Measurements from ENCODE around the gene LEMD1.
A peak's percentile ranks its signal among the peaks of the same experiment; 100 is the strongest.

LEMD1 gene

GRCh38 chr1:205359771-205360565 lies 61.9 kb downstream of the LEMD1 start:
- Histone ChIP-seq H3K36me3 (ENCODE audit: control insufficient read depth in 1 of 2, insufficient read depth in 2 of 2, low read length in 2 of 2) (no peaks in the 10 kb centered on the region), H3K18ac (ENCODE audit: low read length) (no peak overlapping the region), H2AFZ (ENCODE audit: insufficient read depth, low read length, poor library complexity) (no peak overlapping the region), H3K9me3 (ENCODE audit: insufficient read depth, low read depth, low read length) (no peaks in the 10 kb centered on the region), H2BK120ac (ENCODE audit: insufficient read depth, low read length, poor library complexity) (peak overlapping the region; percentile 6), H3K9ac (ENCODE audit: low read length) (no peak overlapping the region), H2BK5ac (ENCODE audit: low read depth, low read length, poor library complexity) (no peak overlapping the region), H2AK5ac (ENCODE audit: low read length) (no peak overlapping the region), H4K12ac (ENCODE audit: low read depth, low read length) (no peak overlapping the region), H3K4me2 (ENCODE audit: low read length) (no peak overlapping the region), H3K79me2 (ENCODE audit: control insufficient read depth, insufficient read depth, low read length, poor library complexity) (no peaks in the 10 kb centered on the region), H3K4me3 (ENCODE audit: low read depth, low read length) (no peak overlapping the region), H3K4ac (ENCODE audit: low read depth, low read length) (no peak overlapping the region), H3K4me1 (ENCODE audit: control insufficient read depth in 1 of 2, insufficient read depth in 2 of 2, low read length in 2 of 2) (no peaks in the 10 kb centered on the region), H3K79me1 (ENCODE audit: low read length) (no peaks in the 10 kb centered on the region), H3K14ac (ENCODE audit: low read length) (no peak overlapping the region), H3K27me3 (ENCODE audit: insufficient read depth, low read length) (no peaks in the 10 kb centered on the region), H4K91ac (ENCODE audit: low read depth, low read length) (no peak overlapping the region), H3K23ac (ENCODE audit: low read length) (no peak overlapping the region), H4K8ac (ENCODE audit: low read depth, low read length) (no peak overlapping the region), H2BK12ac (ENCODE audit: low read length) (no peak overlapping the region), H3K27ac (ENCODE audit: low read depth, low read length) (no peak overlapping the region)
- DNase-seq = no peak
- WGBS (ENCODE audit: extremely low coverage, insufficient coverage, insufficient read length) = no CpG with 5 or more reads among the region's 11 CpGs

GRCh38 chr1:205358579-205358978 lies 63.3 kb downstream of the LEMD1 start:
- no peak overlapping the region for H2AFZ ChIP-seq (ENCODE audit: insufficient read depth, low read length, poor library complexity)
- no peak overlapping the region for H4K8ac ChIP-seq (ENCODE audit: low read depth, low read length)
- no peak overlapping the region for H2BK12ac ChIP-seq (ENCODE audit: low read length)
- H2BK5ac ChIP-seq (ENCODE audit: low read depth, low read length, poor library complexity) = no peak overlapping the region
- H3K36me3 ChIP-seq (ENCODE audit: control insufficient read depth in 1 of 2, insufficient read depth in 2 of 2, low read length in 2 of 2) = no peaks in the 10 kb centered on the region
- H3K9ac ChIP-seq (ENCODE audit: low read length) = no peak overlapping the region
- no peak overlapping the region for H3K14ac ChIP-seq (ENCODE audit: low read length)
- H3K4me2 ChIP-seq (ENCODE audit: low read length) = no peak overlapping the region
- no peaks in the 10 kb centered on the region for H3K9me3 ChIP-seq (ENCODE audit: insufficient read depth, low read depth, low read length)
- H3K79me1 ChIP-seq (ENCODE audit: low read length) = no peaks in the 10 kb centered on the region
- no peak overlapping the region for H2BK120ac ChIP-seq (ENCODE audit: insufficient read depth, low read length, poor library complexity)
- no peak overlapping the region for H4K91ac ChIP-seq (ENCODE audit: low read depth, low read length)
- no peaks in the 10 kb centered on the region for H3K27me3 ChIP-seq (ENCODE audit: insufficient read depth, low read length)
- H3K4me1 ChIP-seq (ENCODE audit: control insufficient read depth in 1 of 2, insufficient read depth in 2 of 2, low read length in 2 of 2) = no peaks in the 10 kb centered on the region
- no peak overlapping the region for H3K18ac ChIP-seq (ENCODE audit: low read length)
- no peak overlapping the region for H3K4ac ChIP-seq (ENCODE audit: low read depth, low read length)
- H3K23ac ChIP-seq (ENCODE audit: low read length) = no peak overlapping the region
- no peak overlapping the region for H4K12ac ChIP-seq (ENCODE audit: low read depth, low read length)
- H2AK5ac ChIP-seq (ENCODE audit: low read length) = no peak overlapping the region
- no peak overlapping the region for H3K4me3 ChIP-seq (ENCODE audit: low read depth, low read length)
- DNase-seq = no peak
- H3K79me2 ChIP-seq (ENCODE audit: control insufficient read depth, insufficient read depth, low read length, poor library complexity) = no peaks in the 10 kb centered on the region
- H3K27ac ChIP-seq (ENCODE audit: low read depth, low read length) = no peak overlapping the region

GRCh38 chr1:205357567-205357966 lies 64.3 kb downstream of the LEMD1 start:
- no peak overlapping the region for H2BK5ac ChIP-seq (ENCODE audit: low read depth, low read length, poor library complexity)
- no peaks in the 10 kb centered on the region for H3K9me3 ChIP-seq (ENCODE audit: insufficient read depth, low read depth, low read length)
- no peaks in the 10 kb centered on the region for H3K79me2 ChIP-seq (ENCODE audit: control insufficient read depth, insufficient read depth, low read length, poor library complexity)
- no peaks in the 10 kb centered on the region for H3K4me1 ChIP-seq (ENCODE audit: control insufficient read depth in 1 of 2, insufficient read depth in 2 of 2, low read length in 2 of 2)
- no peak overlapping the region for H3K23ac ChIP-seq (ENCODE audit: low read length)
- H3K4me2 ChIP-seq (ENCODE audit: low read length) = no peak overlapping the region
- no peak overlapping the region for H2BK120ac ChIP-seq (ENCODE audit: insufficient read depth, low read length, poor library complexity)
- H2AK5ac ChIP-seq (ENCODE audit: low read length) = no peak overlapping the region
- H3K18ac ChIP-seq (ENCODE audit: low read length) = no peak overlapping the region
- H3K9ac ChIP-seq (ENCODE audit: low read length) = no peak overlapping the region
- no peak overlapping the region for H3K4ac ChIP-seq (ENCODE audit: low read depth, low read length)
- no peak overlapping the region for H3K27ac ChIP-seq (ENCODE audit: low read depth, low read length)
- H2BK12ac ChIP-seq (ENCODE audit: low read length) = no peak overlapping the region
- H3K27me3 ChIP-seq (ENCODE audit: insufficient read depth, low read length) = no peaks in the 10 kb centered on the region
- H3K4me3 ChIP-seq (ENCODE audit: low read depth, low read length) = no peak overlapping the region
- no peak overlapping the region for H3K14ac ChIP-seq (ENCODE audit: low read length)
- H3K36me3 ChIP-seq (ENCODE audit: control insufficient read depth in 1 of 2, insufficient read depth in 2 of 2, low read length in 2 of 2) = no peaks in the 10 kb centered on the region
- H4K8ac ChIP-seq (ENCODE audit: low read depth, low read length) = no peak overlapping the region
- H4K12ac ChIP-seq (ENCODE audit: low read depth, low read length) = no peak overlapping the region
- no peak overlapping the region for H2AFZ ChIP-seq (ENCODE audit: insufficient read depth, low read length, poor library complexity)
- no CpG with 5 or more reads among the region's 3 CpGs for WGBS (ENCODE audit: extremely low coverage, insufficient coverage, insufficient read length)
- no peak overlapping the region for H4K91ac ChIP-seq (ENCODE audit: low read depth, low read length)
- no peak for DNase-seq
- no peaks in the 10 kb centered on the region for H3K79me1 ChIP-seq (ENCODE audit: low read length)

GRCh38 chr1:205356440-205357139 lies 65.3 kb downstream of the LEMD1 start, which contains the start of gene KLHDC8A:
Gene KLHDC8A, minus strand, starts transcription at chr1:205356922. Its CDS starts 13,318 bp downstream, at chr1:205343604.
- Histone ChIP-seq H3K4me2 (ENCODE audit: low read length) (no peak within 1 kb of the TSS), H4K8ac (ENCODE audit: low read depth, low read length) (no peak within 1 kb of the TSS), H3K9ac (ENCODE audit: low read length) (no peak within 1 kb of the TSS), H4K12ac (ENCODE audit: low read depth, low read length) (no peak within 1 kb of the TSS), H3K79me2 (ENCODE audit: control insufficient read depth, insufficient read depth, low read length, poor library complexity) (no peaks in the 10 kb centered on the region), H3K4me3 (ENCODE audit: low read depth, low read length) (no peak within 1 kb of the TSS), H3K14ac (ENCODE audit: low read length) (no peak within 1 kb of the TSS), H3K9me3 (ENCODE audit: insufficient read depth, low read depth, low read length) (peaks cover 2% of the 10 kb centered on the region), H3K18ac (ENCODE audit: low read length) (no peak within 1 kb of the TSS), H3K27ac (ENCODE audit: low read depth, low read length) (no peak within 1 kb of the TSS), H3K4ac (ENCODE audit: low read depth, low read length) (no peak within 1 kb of the TSS), H3K27me3 (ENCODE audit: insufficient read depth, low read length) (no peaks in the 10 kb centered on the region), H2AFZ (ENCODE audit: insufficient read depth, low read length, poor library complexity) (no peak within 1 kb of the TSS), H2AK5ac (ENCODE audit: low read length) (no peak within 1 kb of the TSS), H3K36me3 (ENCODE audit: control insufficient read depth in 1 of 2, insufficient read depth in 2 of 2, low read length in 2 of 2) (no peaks in the 10 kb centered on the region), H2BK12ac (ENCODE audit: low read length) (no peak within 1 kb of the TSS), H3K4me1 (ENCODE audit: control insufficient read depth in 1 of 2, insufficient read depth in 2 of 2, low read length in 2 of 2) (peaks cover 0 to 5% of the 10 kb centered on the region in 2 experiments), H4K91ac (ENCODE audit: low read depth, low read length) (no peak within 1 kb of the TSS), H3K23ac (ENCODE audit: low read length) (no peak within 1 kb of the TSS), H3K79me1 (ENCODE audit: low read length) (no peaks in the 10 kb centered on the region), H2BK120ac (ENCODE audit: insufficient read depth, low read length, poor library complexity) (no peak within 1 kb of the TSS), H2BK5ac (ENCODE audit: low read depth, low read length, poor library complexity) (no peak within 1 kb of the TSS)
- DNase-seq = no peak
- no CpG with 5 or more reads among the region's 20 CpGs for WGBS (ENCODE audit: extremely low coverage, insufficient coverage, insufficient read length)

All from trophoblast cell (in vitro differentiated cells and primary cell).